CD4-positive, alpha-beta T cell treated with Interleukin-2 at 100 ng/mL for 4 hours (primary cell): Measurements from ENCODE around the gene MSN.
"Not testable (repeated sequence)": the region's sequence is repeated elsewhere in the genome, so short reads cannot be mapped to it uniquely, and the experiment has no call there.

Source experiments
- DNase-seq: peaks from one replicate; pipeline ENCODE4 v3.0.0-alpha.2; 2020; ENCODE audit warnings: low spot score

Gene MSN

GRCh38 chrX:65718538-65718937, 51.1 kb downstream of the MSN start:
- DNase-seq = no peak

- DNase-seq = no peak
Observed at GRCh38 chrX:65720381-65720964, 53.0 kb downstream of the MSN start.

GRCh38 chrX:65723706-65724105, 56.3 kb downstream of the MSN start:
- DNase-seq = peak; percentile 50

- DNase-seq = no peak
Observed at GRCh38 chrX:65726715-65727114, 59.3 kb downstream of the MSN start.

- no peak for DNase-seq
Observed at GRCh38 chrX:65731684-65732289, 64.3 kb downstream of the MSN start.

GRCh38 chrX:65740909-65741308, 73.5 kb downstream of the MSN start:
- no peak for DNase-seq

GRCh38 chrX:65741823-65742222, 74.4 kb downstream of the MSN start:
- DNase-seq = no peak

- DNase-seq = no peak
Observed at GRCh38 chrX:65744965-65745364, 77.5 kb downstream of the MSN start.

GRCh38 chrX:65745427-65745826, 78.0 kb downstream of the MSN start:
- no peak for DNase-seq

GRCh38 chrX:65745992-65746391, 78.5 kb downstream of the MSN start:
- no peak for DNase-seq

GRCh38 chrX:65750674-65751469, 83.4 kb downstream of the MSN start:
- DNase-seq = peak; percentile 56

GRCh38 chrX:65751519-65751918, 84.1 kb downstream of the MSN start:
- DNase-seq = no peak

GRCh38 chrX:65752294-65752693, 84.8 kb downstream of the MSN start:
- no peak for DNase-seq

GRCh38 chrX:65755786-65756185, 88.3 kb downstream of the MSN start:
- no peak for DNase-seq

- DNase-seq = no peak
Observed at GRCh38 chrX:65757943-65758342, 90.5 kb downstream of the MSN start.

GRCh38 chrX:65758505-65758904, 91.1 kb downstream of the MSN start:
- DNase-seq = no peak

GRCh38 chrX:65759525-65759924, 92.1 kb downstream of the MSN start:
- DNase-seq = not testable (repeated sequence)

- no peak for DNase-seq
Observed at GRCh38 chrX:65769564-65770292, 102.3 kb downstream of the MSN start.

GRCh38 chrX:65772842-65773241, 105.4 kb downstream of the MSN start:
- DNase-seq = no peak

- no peak for DNase-seq
Observed at GRCh38 chrX:65781845-65782244, 114.4 kb downstream of the MSN start.

- DNase-seq = no peak
Observed at GRCh38 chrX:65783746-65784145, 116.3 kb downstream of the MSN start.
